Activated CD4-positive, alpha-beta T cell treated with anti-CD3 and anti-CD28 coated beads for 4 hours (primary cell): ENCODE data around the gene AMBRA1.

Experiments used
- DNase-seq, 2 donors: peaks; one replicate each; pipeline ENCODE4 v3.0.0-alpha.2; 2020

The AMBRA1 gene

GRCh38 chr11:46361283-46362155 is 232.3 kb downstream of the AMBRA1 start:
- peak; percentile 61 to 63 for DNase-seq

- DNase-seq: no peak
Measured at GRCh38 chr11:46360878-46361277, 232.9 kb downstream of the AMBRA1 start.

GRCh38 chr11:46359953-46360352 is 233.9 kb downstream of the AMBRA1 start:
- no peak for DNase-seq

GRCh38 chr11:46357483-46357936 is 236.3 kb downstream of the AMBRA1 start:
- DNase-seq: no peak

GRCh38 chr11:46356924-46357482 is 236.8 kb downstream of the AMBRA1 start:
- DNase-seq: no peak

GRCh38 chr11:46353698-46354097 is 240.1 kb downstream of the AMBRA1 start:
- peak; percentile 80 to 84 for DNase-seq

- peak; percentile 71 to 77 for DNase-seq
Measured at GRCh38 chr11:46352063-46352841, 241.6 kb downstream of the AMBRA1 start.

- no peak for DNase-seq
Measured at GRCh38 chr11:46351606-46352005, 242.2 kb downstream of the AMBRA1 start.

- no peak for DNase-seq
Measured at GRCh38 chr11:46351148-46351547, 242.7 kb downstream of the AMBRA1 start.

GRCh38 chr11:46350695-46351094 is 243.1 kb downstream of the AMBRA1 start:
- DNase-seq: no peak

GRCh38 chr11:46348566-46349401 is 245.0 kb downstream of the AMBRA1 start:
- DNase-seq: peak; percentile 51 to 52

- DNase-seq: no peak
Measured at GRCh38 chr11:46347637-46348311, 246.0 kb downstream of the AMBRA1 start.

GRCh38 chr11:46346886-46347636 is 246.8 kb downstream of the AMBRA1 start, which contains the start of gene DGKZ:
Gene DGKZ, plus strand, starts transcription at chr11:46347463. Its CDS starts 197 bp downstream, at chr11:46347660.
- DNase-seq: peak; percentile 79 to 87
